Measurements from ENCODE around the gene TICAM1. TPM values are rescaled to one million over a fixed set of nuclear protein-coding genes. Genes with fewer than 3 reads are reported as not detected.

TICAM1 gene
- total RNA-seq, 1 donor from 2014 or later, result 20.5 TPM

- intact Hi-C loops (cut with micrococcal nuclease), result no loop called here
Observed at GRCh38 chr19:4773047-4773640, 58.4 kb downstream of the TICAM1 start.

DNA sequence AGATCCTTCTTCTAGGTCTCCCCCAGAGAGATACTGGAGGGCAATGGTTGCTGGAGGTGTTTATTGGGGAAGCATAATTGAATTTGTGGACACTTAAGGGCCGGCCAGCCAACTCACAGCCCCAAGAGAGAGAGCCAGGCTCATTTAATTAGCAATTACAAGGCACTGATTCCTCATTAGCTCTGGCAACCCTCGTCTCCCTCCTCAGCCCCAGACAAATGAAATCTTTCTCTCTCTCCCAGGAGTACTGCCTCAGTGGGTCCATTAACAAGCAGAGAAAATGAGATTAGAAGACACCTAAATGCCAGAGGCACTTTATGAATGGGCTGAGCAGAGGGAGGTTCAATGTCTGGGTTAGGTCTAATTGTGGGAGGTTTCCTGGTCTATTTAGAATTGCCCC is 58.9 kb downstream of the TICAM1 start:
- intact Hi-C loops (cut with micrococcal nuclease), result no loop called here

DNA sequence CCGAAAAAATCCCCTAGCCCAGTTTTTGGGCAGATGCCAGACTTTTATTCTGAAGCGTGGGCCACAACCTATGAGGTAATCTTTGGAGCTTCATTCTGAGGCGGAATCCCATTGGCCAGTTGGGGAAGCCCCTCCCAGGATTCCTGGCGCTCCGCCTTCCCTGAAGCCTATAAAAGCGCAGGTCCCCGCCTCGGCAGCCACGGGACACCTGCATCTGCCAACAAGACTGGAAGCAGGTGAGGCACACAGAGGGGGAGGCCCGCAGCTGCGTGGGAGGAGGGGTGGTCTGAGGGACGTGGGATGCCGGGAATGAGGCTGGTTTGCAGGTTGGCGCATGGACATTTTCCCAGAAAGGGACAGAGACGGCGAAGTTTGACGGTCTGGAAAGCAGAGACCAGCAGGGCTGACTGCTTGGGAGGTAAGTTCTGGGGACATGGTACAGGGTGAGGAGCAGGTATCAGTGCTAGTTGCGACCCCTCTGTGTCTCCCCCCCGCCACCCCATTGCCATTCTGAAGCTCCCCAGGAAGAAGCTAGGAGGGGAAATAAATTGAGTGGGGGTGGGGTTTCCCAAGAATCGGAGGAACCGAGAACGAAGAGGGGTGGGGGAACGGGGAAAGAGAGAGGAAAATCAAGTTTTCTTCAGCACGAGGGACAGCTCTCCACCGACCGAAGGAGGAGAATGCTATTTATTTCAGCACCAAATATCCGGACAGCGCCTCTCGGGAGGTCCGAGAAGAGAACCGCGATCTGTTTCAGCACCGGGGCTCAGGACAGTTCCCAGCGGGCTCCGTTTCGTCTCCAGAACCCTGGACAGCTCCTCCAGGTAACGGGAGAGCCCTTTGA is 62.4 kb downstream of the TICAM1 start:
- intact Hi-C loops (cut with micrococcal nuclease), result no loop called here

Other genes starting within 250 kb of the TICAM1 start
- gene TNFAIP8L1, start 192.2 kb downstream of the TICAM1 start, total RNA-seq, result 16.5 and 17.5 TPM in 2 replicates
- gene MYDGF, start 161.4 kb downstream of the TICAM1 start, total RNA-seq, result 77.4 and 80.4 TPM in 2 replicates
- gene DPP9, start 107.9 kb downstream of the TICAM1 start, total RNA-seq, result 93.9 and 94.7 TPM in 2 replicates
- gene FEM1A, start 40.0 kb downstream of the TICAM1 start, total RNA-seq, result 13.4 and 13.7 TPM in 2 replicates
- 33.4 and 38.3 TPM in 2 replicates for gene PLIN3, start 36.0 kb upstream of the TICAM1 start, total RNA-seq
- gene ARRDC5, start 71.2 kb upstream of the TICAM1 start, total RNA-seq, result 1.1 and 1.2 TPM in 2 replicates
- gene UHRF1, start 77.8 kb upstream of the TICAM1 start, total RNA-seq, result 139 and 141 TPM in 2 replicates
- 28.8 and 35.0 TPM in 2 replicates for gene KDM4B, start 137.4 kb upstream of the TICAM1 start, total RNA-seq

Data from T-helper 2 cell treated with Interferon-gamma antibody and Interleukin-4, amounts not matched to agents 100 ng/mL and 5 ng/mL, for 36 hours (primary cell).